GM10266 (cell line): ENCODE data around the gene ADK.
"Not testable (repeated sequence)": the region's sequence is repeated elsewhere in the genome, so short reads cannot be mapped to it uniquely, and the experiment has no call there.

Experiments used
- DNase-seq: peaks from one replicate; pipeline ENCODE4 v3.0.0; 2012; ENCODE audit errors: extremely low spot score
- CTCF ChIP-seq: IDR thresholded peaks from 2 replicates; pipeline ENCODE4 v1.5.1; 2012; ENCODE audit warnings: mild to moderate bottlenecking, low read depth; ENCODE audit not compliant: control insufficient read depth, insufficient read depth; ENCODE audit errors: missing control alignments

Gene ADK

GRCh38 chr10:74436523-74437170, 285.6 kb downstream of the ADK start:
- no peak for DNase-seq
- no peak for TF ChIP-seq CTCF

GRCh38 chr10:74437822-74438221, 286.8 kb downstream of the ADK start:
- no peak for TF ChIP-seq CTCF
- no peak for DNase-seq

- no peak for DNase-seq
- TF ChIP-seq CTCF: no peak
Observed at GRCh38 chr10:74439213-74439612, 288.2 kb downstream of the ADK start.

GRCh38 chr10:74445493-74445892, 294.5 kb downstream of the ADK start:
- no peak for TF ChIP-seq CTCF
- DNase-seq: no peak

GRCh38 chr10:74450602-74451001, 299.6 kb downstream of the ADK start:
- TF ChIP-seq CTCF: no peak
- DNase-seq: no peak

GRCh38 chr10:74451127-74451829, 300.3 kb downstream of the ADK start:
- TF ChIP-seq CTCF: no peak
- DNase-seq: no peak

- no peak for TF ChIP-seq CTCF
- no peak for DNase-seq
Observed at GRCh38 chr10:74453169-74453568, 302.1 kb downstream of the ADK start.

GRCh38 chr10:74457478-74457877, 306.5 kb downstream of the ADK start:
- DNase-seq: not testable (repeated sequence)
